ENCODE results near the gene PGC. TPM values are rescaled to one million over a fixed set of nuclear protein-coding genes. Genes with fewer than 3 reads are reported as not detected.

Gene PGC
- total and polyA plus RNA-seq, 2 of the 8 experiments (the other 6 are each of a cell fraction or from before 2014, with no cell fraction given) = 0.09 TPM; not detected in 1

GRCh38 chr6:41689171-41690008 is 57.8 kb downstream of the PGC start (continued):
- no peak for TF ChIP-seq GTF2F1 (IDR thresholded peaks at IDR 0.05; ENCODE audit: borderline replicate concordance, low read depth, low read length)
- TF ChIP-seq SIX5 (IDR thresholded peaks at IDR 0.05; ENCODE audit: low read depth, low read length) = no peak
- TF ChIP-seq POU5F1 (IDR thresholded peaks at IDR 0.05; ENCODE audit: low read depth, low read length) = no peak
- no peak for TF ChIP-seq SP1 (IDR thresholded peaks at IDR 0.05; ENCODE audit: low read depth, low read length)

All from H1 (cell line).